ENCODE measurements around the gene PCARE.

Gene PCARE

DNA sequence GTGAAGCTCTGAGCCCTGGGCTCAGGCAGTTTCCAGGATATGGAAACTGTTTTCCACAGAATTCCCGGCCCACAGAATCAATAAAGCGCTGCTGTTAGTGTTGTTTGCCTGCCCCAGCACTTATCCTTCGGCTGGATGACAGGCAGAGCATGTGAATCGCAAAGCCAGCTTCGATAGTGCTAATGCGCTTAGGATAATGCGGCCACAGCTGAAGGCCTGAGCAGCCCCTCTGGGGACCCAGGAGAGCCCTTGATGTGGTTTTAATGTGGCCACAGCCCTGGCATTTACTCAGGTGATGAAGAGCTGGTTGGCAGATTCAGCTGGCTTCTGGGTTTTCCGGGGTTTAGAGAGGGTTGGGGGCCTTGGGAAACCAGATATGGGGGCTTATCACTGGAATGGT, 23.7 kb downstream of the PCARE start:
- ChIA-PET POLR2A (no interaction called here), CTCF (interaction anchor here (0.8 to 1.8 kb wide), 2 partner anchors 9 to 25 kb away, joined by 4 read pairs; no protein-coding TSS in a partner anchor)
- DNase-seq (ENCODE audit: extremely low spot score): no peak
- TF ChIP-seq, protein P1, sequence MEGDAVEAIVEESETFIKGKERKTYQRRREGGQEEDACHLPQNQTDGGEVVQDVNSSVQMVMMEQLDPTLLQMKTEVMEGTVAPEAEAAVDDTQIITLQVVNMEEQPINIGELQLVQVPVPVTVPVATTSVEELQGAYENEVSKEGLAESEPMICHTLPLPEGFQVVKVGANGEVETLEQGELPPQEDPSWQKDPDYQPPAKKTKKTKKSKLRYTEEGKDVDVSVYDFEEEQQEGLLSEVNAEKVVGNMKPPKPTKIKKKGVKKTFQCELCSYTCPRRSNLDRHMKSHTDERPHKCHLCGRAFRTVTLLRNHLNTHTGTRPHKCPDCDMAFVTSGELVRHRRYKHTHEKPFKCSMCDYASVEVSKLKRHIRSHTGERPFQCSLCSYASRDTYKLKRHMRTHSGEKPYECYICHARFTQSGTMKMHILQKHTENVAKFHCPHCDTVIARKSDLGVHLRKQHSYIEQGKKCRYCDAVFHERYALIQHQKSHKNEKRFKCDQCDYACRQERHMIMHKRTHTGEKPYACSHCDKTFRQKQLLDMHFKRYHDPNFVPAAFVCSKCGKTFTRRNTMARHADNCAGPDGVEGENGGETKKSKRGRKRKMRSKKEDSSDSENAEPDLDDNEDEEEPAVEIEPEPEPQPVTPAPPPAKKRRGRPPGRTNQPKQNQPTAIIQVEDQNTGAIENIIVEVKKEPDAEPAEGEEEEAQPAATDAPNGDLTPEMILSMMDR (IDR thresholded peaks at IDR 0.05; ENCODE audit: control extremely low read depth, extremely low read depth, low read depth, missing control alignments): no peak

DNA sequence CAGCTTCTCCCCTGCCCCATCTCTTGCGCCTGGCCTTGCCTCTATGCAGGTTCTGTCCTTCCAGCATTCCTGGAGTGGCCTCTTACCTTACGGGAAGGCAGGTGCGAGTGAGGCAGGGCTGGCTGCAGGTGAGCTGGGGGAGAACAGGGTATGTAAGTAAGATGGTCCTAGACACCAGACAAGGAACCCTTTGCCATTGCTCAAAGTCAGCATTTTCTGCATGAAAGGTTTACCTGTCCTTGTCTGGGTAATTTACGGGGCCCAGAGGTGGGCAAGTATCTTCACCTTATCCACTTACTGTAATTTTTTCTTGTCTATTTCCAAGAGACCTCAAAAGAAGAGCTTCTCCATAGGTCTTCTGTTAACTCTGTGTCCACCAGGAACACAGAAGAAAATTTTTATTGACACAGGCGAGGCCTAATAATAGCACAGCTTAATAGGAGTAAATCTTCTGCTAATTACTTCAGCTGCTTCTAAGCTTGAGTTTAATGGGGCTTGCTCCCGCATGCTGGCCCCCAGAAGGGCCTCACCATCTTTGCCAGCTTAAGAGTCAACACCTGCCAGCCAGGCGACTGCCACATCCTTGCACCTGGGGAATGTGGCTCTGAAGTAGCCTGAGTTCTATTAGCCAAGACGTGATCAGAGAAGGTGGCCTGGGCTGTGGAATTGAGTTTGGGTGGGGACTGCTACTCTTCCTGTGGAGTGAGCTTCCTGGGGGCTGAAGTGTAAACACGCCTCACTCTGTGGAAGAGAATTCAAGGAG, 27.1 kb downstream of the PCARE start:
- TF ChIP-seq, protein P1 (IDR thresholded peaks at IDR 0.05; ENCODE audit: control extremely low read depth, extremely low read depth, low read depth, missing control alignments): no peak
- ChIA-PET CTCF (no interaction called here), POLR2A (no interaction called here)
- DNase-seq (ENCODE audit: extremely low spot score): no peak

DNA sequence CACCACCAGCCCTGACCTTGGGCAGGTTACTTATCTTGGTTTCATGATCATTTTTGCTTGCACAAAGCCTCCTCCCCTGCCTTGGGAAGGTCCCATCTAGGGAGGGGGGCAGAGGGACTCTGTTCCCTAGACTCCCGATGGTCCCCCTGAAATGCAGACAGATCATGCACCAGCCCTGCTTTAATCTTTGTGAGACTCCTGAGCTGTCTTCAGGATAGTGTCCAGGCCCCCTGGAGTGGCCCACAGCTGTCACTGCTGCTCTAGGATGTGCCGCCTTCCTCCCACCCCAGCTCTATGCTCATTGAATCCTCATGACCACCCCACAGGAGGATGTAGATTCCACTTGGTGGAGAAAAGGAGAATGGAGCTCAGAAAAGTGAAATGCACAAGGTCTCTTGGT, 28.0 kb downstream of the PCARE start:
- POLR2A ChIA-PET: no interaction called here
- TF ChIP-seq, protein P1 (IDR thresholded peaks at IDR 0.05; ENCODE audit: control extremely low read depth, extremely low read depth, low read depth, missing control alignments): no peak
- CTCF ChIA-PET: interaction anchor here (1.2 kb wide), 1 partner anchor 12 kb away, joined by 5 read pairs; no protein-coding TSS in a partner anchor
- DNase-seq (ENCODE audit: extremely low spot score): no peak

DNA sequence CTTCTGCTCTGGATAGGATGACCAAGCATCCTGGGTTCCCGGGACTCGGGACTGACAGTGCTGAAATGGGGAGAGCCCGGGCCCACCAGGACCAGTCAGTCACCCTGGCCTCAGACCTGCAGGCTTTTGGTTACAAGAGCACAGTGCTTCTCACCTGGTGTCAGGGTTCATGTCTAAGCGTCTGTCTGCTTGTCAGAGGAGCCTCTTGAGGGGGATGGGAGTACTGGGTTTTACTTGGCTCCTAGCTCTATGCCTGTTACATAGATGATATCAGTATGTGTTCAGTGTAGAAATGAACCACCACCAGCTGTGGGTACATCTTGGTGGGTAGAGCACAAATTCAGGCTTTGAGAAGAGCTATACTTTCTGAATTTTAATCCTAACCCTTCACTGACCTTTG, 29.9 kb downstream of the PCARE start:
- TF ChIP-seq, protein P1 (IDR thresholded peaks at IDR 0.05; ENCODE audit: control extremely low read depth, extremely low read depth, low read depth, missing control alignments): no peak
- no peak for DNase-seq (ENCODE audit: extremely low spot score)
- ChIA-PET CTCF (interaction anchor here (0.8 kb wide), 1 partner anchor 9 kb away, joined by 3 read pairs; no protein-coding TSS in a partner anchor), POLR2A (no interaction called here)

DNA sequence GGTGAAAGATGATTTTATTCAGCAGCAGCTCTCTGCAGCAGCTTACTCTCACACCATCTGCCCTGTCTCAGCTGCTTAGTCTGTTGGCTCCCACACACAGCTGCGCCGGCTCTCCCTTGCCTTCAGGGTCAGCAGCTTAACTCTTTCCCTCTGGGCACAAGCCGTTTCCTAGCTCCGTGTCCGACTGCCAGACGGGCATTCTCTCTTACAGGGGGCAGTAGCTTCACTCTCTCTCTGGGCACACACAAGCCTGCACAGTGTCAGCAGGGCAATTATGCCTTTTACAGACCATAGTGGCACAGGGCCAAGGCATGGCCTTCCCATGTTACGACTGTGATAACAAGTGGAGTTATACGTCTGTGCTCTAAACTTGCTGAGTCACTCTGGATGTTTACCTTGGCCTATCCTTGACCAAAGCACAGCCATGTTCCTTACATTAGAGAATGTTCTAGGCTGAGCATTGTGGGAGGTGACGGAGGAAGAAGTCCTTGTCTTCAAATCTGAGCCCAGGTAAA, 31.7 kb downstream of the PCARE start:
- TF ChIP-seq, protein P1 (IDR thresholded peaks at IDR 0.05; ENCODE audit: control extremely low read depth, extremely low read depth, low read depth, missing control alignments): no peak
- POLR2A ChIA-PET: no interaction called here
- DNase-seq (ENCODE audit: extremely low spot score): no peak
- CTCF ChIA-PET: interaction anchor here (0.9 to 1.1 kb wide), 2 partner anchors 17 to 87 kb away, joined by 3 read pairs; no protein-coding TSS in a partner anchor

DNA sequence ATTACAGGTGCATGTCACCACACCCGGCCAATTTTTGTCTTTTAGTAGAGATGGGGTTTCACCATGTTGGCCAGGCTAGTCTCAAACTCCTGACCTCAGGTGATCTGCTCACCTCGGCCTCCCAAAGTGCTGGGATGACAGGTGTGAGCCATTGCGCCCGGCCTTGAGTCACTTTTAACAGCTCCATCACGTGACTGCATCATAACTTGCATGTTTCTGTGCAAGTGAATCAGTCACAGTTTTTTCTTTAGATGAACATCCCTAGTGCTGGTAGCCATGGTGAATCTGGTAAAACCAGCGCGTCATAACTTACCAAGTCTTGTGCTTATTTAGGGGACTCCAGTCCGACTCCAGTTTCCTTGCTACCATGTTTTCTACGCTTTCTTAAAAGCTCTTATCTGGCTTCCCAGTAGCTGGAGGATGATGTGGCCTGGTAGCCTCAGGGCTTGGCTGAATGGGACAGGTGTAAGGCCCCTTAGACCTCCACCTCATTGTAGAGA, 33.1 kb downstream of the PCARE start:
- no peak for DNase-seq (ENCODE audit: extremely low spot score)
- POLR2A ChIA-PET: no interaction called here
- TF ChIP-seq, protein P1 (IDR thresholded peaks at IDR 0.05; ENCODE audit: control extremely low read depth, extremely low read depth, low read depth, missing control alignments): no peak
- CTCF ChIA-PET: interaction anchor here (1.1 to 1.2 kb wide), 2 partner anchors 10 to 21 kb away, joined by 3 to 4 read pairs; no protein-coding TSS in a partner anchor

Data from GM10248 (cell line).